Epithelial cell of proximal tubule (primary cell): Measurements from ENCODE around the gene RSPH6A. TPM values are rescaled to one million over a fixed set of nuclear protein-coding genes. Genes with fewer than 3 reads are reported as not detected.

ENCODE experiments used
- DNase-seq: peaks from one replicate; pipeline ENCODE4 v3.0.0-alpha.2; 2011; ENCODE audit warnings: low read depth
- H3K4me3 ChIP-seq: 2 replicates; pipeline ENCODE4 v1.5.1; 2011; ENCODE audit warnings: low read depth, mild to moderate bottlenecking, low read length
- CTCF ChIP-seq: conservative IDR thresholded peaks from 2 replicates; pipeline ENCODE4 v1.5.1; 2012; ENCODE audit warnings: low read depth, mild to moderate bottlenecking, low read length
- total RNA-seq: library from RNA; depleted of rRNA; stranded (reverse); fragments of >200 nt; gene quantifications from 2 replicates; pipeline ENCODE4 v1.2.3, GENCODE V29; 2015

The RSPH6A gene
- total RNA-seq, 1 donor from 2014 or later, result not detected

GRCh38 chr19:45766296-45766868, 48.7 kb downstream of the RSPH6A start:
- TF ChIP-seq CTCF, result no peak
- H3K4me3 ChIP-seq, result peak overlapping the region; percentile 89
- DNase-seq, result no peak

- no peak for TF ChIP-seq CTCF
- H3K4me3 ChIP-seq, result no peak overlapping the region
- no peak for DNase-seq
Measured at GRCh38 chr19:45765702-45766295, 49.3 kb downstream of the RSPH6A start.

- no peak overlapping the region for H3K4me3 ChIP-seq
- DNase-seq, result no peak
Measured at GRCh38 chr19:45764945-45765701, 50.0 kb downstream of the RSPH6A start.

GRCh38 chr19:45764475-45764874, 50.6 kb downstream of the RSPH6A start:
- no peak for TF ChIP-seq CTCF
- DNase-seq, result no peak

More at GRCh38 chr19:45764945-45765701, 50.0 kb downstream of the RSPH6A start:
- TF ChIP-seq CTCF, result no peak

GRCh38 chr19:45763691-45764294, 51.3 kb downstream of the RSPH6A start:
- DNase-seq, result no peak
- no peak overlapping the region for H3K4me3 ChIP-seq
- TF ChIP-seq CTCF, result no peak

More at GRCh38 chr19:45764475-45764874, 50.6 kb downstream of the RSPH6A start:
- H3K4me3 ChIP-seq, result no peak overlapping the region

- no peak for DNase-seq
- no peak overlapping the region for H3K4me3 ChIP-seq
- TF ChIP-seq CTCF, result no peak
Measured at GRCh38 chr19:45762870-45763631, 52.1 kb downstream of the RSPH6A start.
